Loucy (cell line): ENCODE measurements around the gene TMTC2.

Experiments
- H2AFZ ChIP-seq: fragments of 200-600 bp; sonication (generic); 2 replicates; pipeline ENCODE4 v1.6.0; 2016; ENCODE audit warnings: antibody characterized with exemption, mild to moderate bottlenecking, low read length, moderate library complexity
- H3F3A ChIP-seq: fragments of 200-600 bp; 2 replicates; pipeline ENCODE4 v1.6.0; 2016; ENCODE audit warnings: antibody characterized with exemption, low read depth, mild to moderate bottlenecking
- H3K27me3 ChIP-seq: fragments of 200-600 bp; sonication (generic); 2 replicates; pipeline ENCODE4 v1.6.1; 2014; ENCODE audit warnings: low read length, mild to moderate bottlenecking; ENCODE audit not compliant: insufficient read depth, poor library complexity, severe bottlenecking
- H3K36me3 ChIP-seq: fragments of 200-600 bp; sonication (generic); 2 replicates; pipeline ENCODE4 v1.6.1; 2016; ENCODE audit warnings: low read length; ENCODE audit not compliant: insufficient read depth
- H3K4me1 ChIP-seq: fragments of 200-600 bp; sonication (generic); 2 replicates; pipeline ENCODE4 v1.5.1; 2014; ENCODE audit warnings: low read length, mild to moderate bottlenecking; ENCODE audit not compliant: insufficient read depth, poor library complexity, severe bottlenecking
- H3K4me2 ChIP-seq: fragments of 200-600 bp; sonication (generic); 2 replicates; pipeline ENCODE4 v1.6.0; 2014; ENCODE audit warnings: antibody characterized with exemption, low read length, low read depth, mild to moderate bottlenecking; ENCODE audit not compliant: poor library complexity, severe bottlenecking
- H3K4me3 ChIP-seq: fragments of 200-600 bp; sonication (generic); 2 replicates; pipeline ENCODE4 v1.5.1; 2014; ENCODE audit warnings: low read length, mild to moderate bottlenecking, mixed read lengths; ENCODE audit not compliant: poor library complexity, severe bottlenecking
- H3K79me2 ChIP-seq: fragments of 200-600 bp; sonication (generic); 2 replicates; pipeline ENCODE4 v1.6.1; 2014; ENCODE audit warnings: low read length; ENCODE audit not compliant: insufficient read depth
- H3K9ac ChIP-seq: fragments of 200-600 bp; sonication (generic); 2 replicates; pipeline ENCODE4 v1.6.0; 2014; ENCODE audit warnings: mild to moderate bottlenecking, low read depth, low read length, moderate library complexity; ENCODE audit not compliant: poor library complexity, severe bottlenecking
- H3K9me2 ChIP-seq: fragments of 200-600 bp; sonication (generic); replicated peaks from 2 replicates; pipeline ENCODE4 v1.6.1; 2016; ENCODE audit warnings: low read depth, low read length, mixed read lengths
- H3K9me3 ChIP-seq: fragments of 200-600 bp; sonication (generic); 2 replicates; pipeline ENCODE4 v1.6.1; 2014; ENCODE audit warnings: mild to moderate bottlenecking, antibody characterized with exemption, low read length, low read depth; ENCODE audit not compliant: insufficient read depth
- H4K20me1 ChIP-seq: fragments of 200-600 bp; sonication (generic); 2 replicates; pipeline ENCODE4 v1.6.0; 2014; ENCODE audit warnings: antibody characterized with exemption, low read length, mild to moderate bottlenecking; ENCODE audit not compliant: insufficient read depth, poor library complexity, severe bottlenecking
- EZH2phosphoT487 ChIP-seq: fragments of 200-600 bp; IDR thresholded peaks from 2 replicates; pipeline ENCODE4 v1.6.1; 2018; ENCODE audit warnings: antibody characterized with exemption, mild to moderate bottlenecking, moderate library complexity, borderline replicate concordance
- TF ChIP-seq, protein P1 (sequence below): fragments of 200-600 bp; sonication (generic); conservative IDR thresholded peaks from 2 replicates; pipeline ENCODE4 v1.5.1; 2014; ENCODE audit warnings: mild to moderate bottlenecking, antibody characterized with exemption, low read length

The TMTC2 gene

DNA sequence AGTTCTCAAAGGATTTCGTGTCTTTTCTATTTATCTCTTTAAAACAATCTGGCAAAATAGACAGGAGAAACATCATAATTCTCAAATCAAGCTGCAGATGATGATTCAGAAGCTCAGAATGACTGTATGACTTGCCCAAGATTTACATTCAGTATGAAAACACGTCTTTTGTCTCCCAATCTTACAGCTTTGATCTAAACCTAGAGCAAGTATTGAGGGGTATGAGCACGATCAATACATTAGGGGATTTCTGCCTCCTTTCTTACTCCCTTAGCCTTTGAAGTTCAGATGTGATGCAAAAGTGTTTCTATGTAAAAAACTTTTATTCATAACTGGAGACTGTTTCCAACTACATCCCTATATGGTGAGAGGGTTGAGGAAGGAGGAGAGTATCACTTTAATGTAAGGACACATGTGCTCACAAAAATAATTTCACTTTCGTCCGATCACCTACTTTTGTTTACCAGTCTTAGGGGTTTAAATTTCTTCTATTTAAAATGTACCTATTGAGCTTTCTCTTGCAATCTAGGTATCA, 454.8 kb downstream of the TMTC2 start:
- no peaks in the 10 kb centered on the region for H3F3A ChIP-seq
- H3K27me3 ChIP-seq, result no peaks in the 10 kb centered on the region
- no peaks in the 10 kb centered on the region for H3K36me3 ChIP-seq
- TF ChIP-seq, protein P1, sequence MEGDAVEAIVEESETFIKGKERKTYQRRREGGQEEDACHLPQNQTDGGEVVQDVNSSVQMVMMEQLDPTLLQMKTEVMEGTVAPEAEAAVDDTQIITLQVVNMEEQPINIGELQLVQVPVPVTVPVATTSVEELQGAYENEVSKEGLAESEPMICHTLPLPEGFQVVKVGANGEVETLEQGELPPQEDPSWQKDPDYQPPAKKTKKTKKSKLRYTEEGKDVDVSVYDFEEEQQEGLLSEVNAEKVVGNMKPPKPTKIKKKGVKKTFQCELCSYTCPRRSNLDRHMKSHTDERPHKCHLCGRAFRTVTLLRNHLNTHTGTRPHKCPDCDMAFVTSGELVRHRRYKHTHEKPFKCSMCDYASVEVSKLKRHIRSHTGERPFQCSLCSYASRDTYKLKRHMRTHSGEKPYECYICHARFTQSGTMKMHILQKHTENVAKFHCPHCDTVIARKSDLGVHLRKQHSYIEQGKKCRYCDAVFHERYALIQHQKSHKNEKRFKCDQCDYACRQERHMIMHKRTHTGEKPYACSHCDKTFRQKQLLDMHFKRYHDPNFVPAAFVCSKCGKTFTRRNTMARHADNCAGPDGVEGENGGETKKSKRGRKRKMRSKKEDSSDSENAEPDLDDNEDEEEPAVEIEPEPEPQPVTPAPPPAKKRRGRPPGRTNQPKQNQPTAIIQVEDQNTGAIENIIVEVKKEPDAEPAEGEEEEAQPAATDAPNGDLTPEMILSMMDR, result no peak
- no peak for TF ChIP-seq EZH2phosphoT487
- H3K9ac ChIP-seq, result no peak overlapping the region
- H3K4me3 ChIP-seq, result no peak overlapping the region
- no peaks in the 10 kb centered on the region for H4K20me1 ChIP-seq
- H3K9me3 ChIP-seq, result no peaks in the 10 kb centered on the region
- no peak overlapping the region for H2AFZ ChIP-seq
- H3K4me2 ChIP-seq, result no peak overlapping the region
- no peaks in the 10 kb centered on the region for H3K4me1 ChIP-seq
- no peaks in the 10 kb centered on the region for H3K9me2 ChIP-seq
- no peaks in the 10 kb centered on the region for H3K79me2 ChIP-seq

DNA sequence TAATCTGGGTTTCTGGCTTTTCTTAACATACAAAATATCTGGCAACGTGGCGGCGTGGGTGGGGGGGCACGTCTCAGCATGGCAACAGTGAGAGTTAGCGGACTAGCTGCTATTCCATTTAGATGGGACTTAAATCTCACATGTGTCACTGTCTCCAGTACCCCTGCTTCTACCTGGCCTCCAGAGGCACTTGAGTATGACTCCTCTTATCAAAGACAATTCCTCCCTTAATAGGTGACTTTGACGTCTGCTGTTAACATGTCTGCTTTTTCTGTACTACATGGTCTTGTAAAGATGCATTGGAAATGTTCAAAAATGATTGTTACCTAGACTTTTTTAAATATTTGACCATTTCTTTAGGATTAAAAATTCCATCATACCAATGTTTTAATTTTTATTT, 456.2 kb downstream of the TMTC2 start:
- no peaks in the 10 kb centered on the region for H3F3A ChIP-seq
- H3K27me3 ChIP-seq, result no peaks in the 10 kb centered on the region
- H3K4me1 ChIP-seq, result no peaks in the 10 kb centered on the region
- no peak overlapping the region for H3K4me3 ChIP-seq
- H4K20me1 ChIP-seq, result no peaks in the 10 kb centered on the region
- H3K79me2 ChIP-seq, result no peaks in the 10 kb centered on the region
- no peak overlapping the region for H3K4me2 ChIP-seq
- TF ChIP-seq EZH2phosphoT487, result no peak
- TF ChIP-seq, protein P1, result no peak
- no peaks in the 10 kb centered on the region for H3K36me3 ChIP-seq
- no peaks in the 10 kb centered on the region for H3K9me3 ChIP-seq
- no peaks in the 10 kb centered on the region for H3K9me2 ChIP-seq
- no peak overlapping the region for H3K9ac ChIP-seq
- H2AFZ ChIP-seq, result no peak overlapping the region

DNA sequence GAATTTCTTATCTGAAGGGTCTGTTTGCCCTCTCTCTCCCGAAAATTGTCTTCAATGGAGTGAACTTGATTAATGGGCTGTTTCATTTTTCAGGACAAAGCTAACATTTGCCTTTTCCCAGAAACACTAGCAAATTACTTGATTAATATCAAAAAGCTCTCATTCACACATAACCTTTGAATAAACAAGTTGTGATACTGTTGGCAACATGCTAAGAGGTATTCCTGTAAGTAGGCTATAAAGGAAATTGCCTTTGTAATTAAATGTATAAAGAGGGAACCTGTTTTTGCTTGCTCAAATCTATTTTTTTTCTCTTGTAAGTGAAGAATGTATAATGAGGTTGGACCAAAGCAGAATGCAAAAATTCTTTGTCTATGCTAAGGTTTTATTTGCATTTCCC, 457.2 kb downstream of the TMTC2 start:
- Histone ChIP-seq H3K36me3 (no peaks in the 10 kb centered on the region), H3K4me1 (no peaks in the 10 kb centered on the region), H4K20me1 (no peaks in the 10 kb centered on the region), H3K9ac (no peak overlapping the region), H3K27me3 (no peaks in the 10 kb centered on the region), H3K9me2 (no peaks in the 10 kb centered on the region), H2AFZ (no peak overlapping the region), H3K9me3 (no peaks in the 10 kb centered on the region), H3K4me3 (no peak overlapping the region), H3F3A (no peaks in the 10 kb centered on the region), H3K79me2 (no peaks in the 10 kb centered on the region), H3K4me2 (no peak overlapping the region)
- TF ChIP-seq EZH2phosphoT487, result no peak
- TF ChIP-seq, protein P1, result no peak
